CD4-positive, alpha-beta T cell (primary cell): ENCODE results near the gene DGKI. TPM values are rescaled to one million over a fixed set of nuclear protein-coding genes. Genes with fewer than 3 reads are reported as not detected.

Source experiments
- ATAC-seq: fragments of 200-7000 bp; cut with Tn5 transposase; one replicate; pipeline ENCODE4 v1.10.0; 2022; ENCODE audit warnings: mild to moderate bottlenecking; ENCODE audit not compliant: poor library complexity
- CTCF ChIA-PET: fragments of 350-600 bp; sonication (Branson Sonifier 250); formaldehyde crosslinking; loops from one replicate; lab custom pipeline; 2021; ENCODE audit warnings: antibody characterized with exemption, inconsistent platforms; lab: Charles Lee
- POLR2A ChIA-PET: fragments of 350-600 bp; sonication (Branson Sonifier 250); formaldehyde crosslinking; loops from one replicate; lab custom pipeline; 2021; ENCODE audit warnings: antibody characterized with exemption, inconsistent platforms; lab: Charles Lee
- DNase-seq, 14 experiments: peaks; one replicate each; pipeline ENCODE4 v3.0.0-alpha.2; 2013 to 2020; ENCODE audit warnings: mixed read lengths in 2 of 14
- H3K27ac ChIP-seq, 2 donors: one replicate each; pipeline versions ENCODE4 v1.5.1 to v1.7.0; 2013; ENCODE audit warnings: low read length in 2 of 2, low read depth in 1 of 2, mild to moderate bottlenecking in 1 of 2
- H3K27me3 ChIP-seq, 2 experiments: 1 replicate in 1 of 2; 2 replicates in 1 of 2; pipeline versions ENCODE4 v1.6.1 to v1.7.0; 2013; ENCODE audit warnings: low read length in 2 of 2, control low read depth in 1 of 2, mild to moderate bottlenecking in 1 of 2, moderate library complexity in 1 of 2; ENCODE audit not compliant: insufficient read depth in 2 of 2, control insufficient read depth in 1 of 2
- H3K36me3 ChIP-seq: one replicate; pipeline ENCODE4 v1.6.1; 2013; ENCODE audit warnings: low read length, control low read depth; ENCODE audit not compliant: insufficient read depth
- H3K4me1 ChIP-seq: one replicate; pipeline ENCODE4 v1.6.1; 2013; ENCODE audit warnings: low read length, control low read depth; ENCODE audit not compliant: insufficient read depth
- H3K4me3 ChIP-seq: one replicate; pipeline ENCODE4 v1.5.1; 2013; ENCODE audit warnings: mild to moderate bottlenecking, low read length, moderate library complexity
- H3K9me3 ChIP-seq, 2 experiments: 1 replicate in 1 of 2; 2 replicates in 1 of 2; pipeline versions ENCODE4 v1.6.1 to v1.7.0; 2013; ENCODE audit warnings: low read length in 2 of 2, mild to moderate bottlenecking in 2 of 2, control low read depth in 1 of 2, moderate library complexity in 1 of 2; ENCODE audit not compliant: control insufficient read depth in 1 of 2, insufficient read depth in 1 of 2
- H3K27ac Mint-ChIP-seq: one replicate; pipeline ENCODE4 v1.8.0; 2020; ENCODE audit warnings: mixed read lengths
- H3K27me3 Mint-ChIP-seq: one replicate; pipeline ENCODE4 v1.8.0; 2021; ENCODE audit warnings: mixed read lengths
- H3K36me3 Mint-ChIP-seq: one replicate; pipeline ENCODE4 v1.8.0; 2021; ENCODE audit warnings: low read depth, mixed read lengths
- H3K4me1 Mint-ChIP-seq: one replicate; pipeline ENCODE4 v1.8.0; 2021; ENCODE audit warnings: low read depth, mixed read lengths
- H3K4me3 Mint-ChIP-seq: one replicate; pipeline ENCODE4 v1.8.0; 2020; ENCODE audit warnings: mild to moderate bottlenecking, mixed read lengths
- H3K9me3 Mint-ChIP-seq: one replicate; pipeline ENCODE4 v1.8.0; 2020; ENCODE audit warnings: mixed read lengths
- intact Hi-C, 2 experiments: fragments of 100-400 bp; cut with DNase I in 1 of 2; cut with micrococcal nuclease in 1 of 2; formaldehyde crosslinking; loops; one replicate each; pipeline versions ENCODE4 v1.15.1 to v1.9.0; 2023 to 2025; cut with DNase I, micrococcal nuclease
- total RNA-seq, 174 experiments: library from RNA in 2 of 174; stranded (reverse) in 2 of 174; gene quantifications; one replicate each; pipeline ENCODE4 v1.2.3 and lab custom pipeline; 2021 to 2026
- TF ChIP-seq, protein P1 (sequence below): fragments of 200-600 bp; IDR thresholded peaks from one replicate; pipeline ENCODE4 v1.8.0; 2022; ENCODE audit warnings: antibody characterized with exemption, mild to moderate bottlenecking

The DGKI gene
- total RNA-seq, 2 experiments from 2014 or later = not detected

DNA sequence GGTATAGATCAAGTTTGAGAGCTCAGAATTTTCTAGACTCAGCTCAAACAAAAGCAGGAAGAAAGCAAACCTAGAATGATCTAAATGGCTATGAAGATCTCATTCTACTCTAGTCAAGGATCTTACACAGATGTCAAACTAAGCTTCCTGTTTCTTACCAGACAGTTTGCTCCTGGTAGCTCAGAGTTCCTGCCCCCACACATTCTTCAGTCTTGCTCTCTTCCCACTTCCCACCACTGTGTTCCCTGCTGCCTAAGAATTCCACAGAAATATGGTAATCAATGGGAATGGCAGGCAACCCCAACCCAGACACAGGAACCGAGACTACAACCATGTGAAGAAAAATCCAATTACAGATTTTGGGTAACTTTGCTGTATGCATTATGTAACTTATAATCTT, 369.8 kb downstream of the DGKI start:
- H3K27me3 Mint-ChIP-seq = no peaks in the 10 kb centered on the region
- CTCF ChIA-PET = no interaction called here
- Histone ChIP-seq H3K27ac (no peak overlapping the region), H3K36me3 (no peaks in the 10 kb centered on the region), H3K27me3 (no peaks in the 10 kb centered on the region), H3K4me1 (no peaks in the 10 kb centered on the region), H3K9me3 (peaks cover 0 to 4% of the 10 kb centered on the region in 2 experiments), H3K4me3 (no peak overlapping the region)
- peaks cover 8% of the 10 kb centered on the region for H3K9me3 Mint-ChIP-seq
- ATAC-seq (no peak), DNase-seq (no peak)
- TF ChIP-seq, protein P1, sequence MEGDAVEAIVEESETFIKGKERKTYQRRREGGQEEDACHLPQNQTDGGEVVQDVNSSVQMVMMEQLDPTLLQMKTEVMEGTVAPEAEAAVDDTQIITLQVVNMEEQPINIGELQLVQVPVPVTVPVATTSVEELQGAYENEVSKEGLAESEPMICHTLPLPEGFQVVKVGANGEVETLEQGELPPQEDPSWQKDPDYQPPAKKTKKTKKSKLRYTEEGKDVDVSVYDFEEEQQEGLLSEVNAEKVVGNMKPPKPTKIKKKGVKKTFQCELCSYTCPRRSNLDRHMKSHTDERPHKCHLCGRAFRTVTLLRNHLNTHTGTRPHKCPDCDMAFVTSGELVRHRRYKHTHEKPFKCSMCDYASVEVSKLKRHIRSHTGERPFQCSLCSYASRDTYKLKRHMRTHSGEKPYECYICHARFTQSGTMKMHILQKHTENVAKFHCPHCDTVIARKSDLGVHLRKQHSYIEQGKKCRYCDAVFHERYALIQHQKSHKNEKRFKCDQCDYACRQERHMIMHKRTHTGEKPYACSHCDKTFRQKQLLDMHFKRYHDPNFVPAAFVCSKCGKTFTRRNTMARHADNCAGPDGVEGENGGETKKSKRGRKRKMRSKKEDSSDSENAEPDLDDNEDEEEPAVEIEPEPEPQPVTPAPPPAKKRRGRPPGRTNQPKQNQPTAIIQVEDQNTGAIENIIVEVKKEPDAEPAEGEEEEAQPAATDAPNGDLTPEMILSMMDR = no peak
- H3K36me3 Mint-ChIP-seq = no peaks in the 10 kb centered on the region
- POLR2A ChIA-PET = no interaction called here
- no peaks in the 10 kb centered on the region for H3K4me1 Mint-ChIP-seq
- H3K4me3 Mint-ChIP-seq = no peak overlapping the region
- no peak overlapping the region for H3K27ac Mint-ChIP-seq
- intact Hi-C loops = no loop called here

DNA sequence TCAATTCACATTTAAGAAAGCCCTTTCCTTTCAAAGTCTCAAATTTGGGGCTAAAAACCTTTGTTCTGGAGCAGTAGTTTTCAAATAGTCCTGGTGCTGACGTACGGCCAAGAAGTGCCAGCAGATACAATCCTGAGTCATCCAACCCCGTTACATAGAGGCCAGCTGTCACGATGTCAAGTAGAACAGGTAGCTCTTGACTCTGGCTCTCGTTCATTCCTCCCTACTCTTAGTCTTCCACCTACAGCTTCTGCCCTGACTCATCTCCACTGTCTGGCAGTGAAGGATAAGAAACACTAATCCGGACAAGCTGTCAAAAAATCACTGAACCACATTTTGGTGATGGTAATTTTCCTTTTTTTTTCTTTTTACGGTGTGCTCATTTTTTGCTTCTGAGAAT, 370.8 kb downstream of the DGKI start:
- CTCF ChIA-PET = no interaction called here
- intact Hi-C loops = no loop called here
- TF ChIP-seq, protein P1 = no peak

DNA sequence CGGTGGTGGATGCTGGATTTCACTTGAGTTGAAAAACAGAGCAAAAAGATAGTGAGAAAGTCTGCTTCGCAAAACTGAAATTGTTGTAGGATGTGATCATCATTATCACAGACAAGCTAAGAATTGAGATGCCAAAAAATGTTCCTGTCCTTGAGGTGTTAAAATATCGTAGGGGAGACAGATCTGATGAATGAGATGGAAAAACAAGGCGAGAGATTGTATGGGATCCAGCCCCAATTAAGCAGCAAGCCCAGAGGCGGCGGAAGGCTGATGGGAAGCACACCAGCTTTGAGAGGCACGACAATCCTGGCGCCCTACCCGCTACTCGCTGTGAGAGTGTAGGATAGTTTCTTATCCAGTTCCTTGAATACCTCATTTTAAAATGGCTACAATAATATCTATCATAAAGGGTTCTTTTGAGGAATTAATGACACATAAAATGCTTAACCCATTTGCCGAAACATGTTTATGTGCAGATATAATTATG, 372.2 kb downstream of the DGKI start:
- Histone ChIP-seq H3K9me3 (peaks cover 0 to 4% of the 10 kb centered on the region in 2 experiments), H3K4me3 (no peak overlapping the region), H3K27me3 (no peaks in the 10 kb centered on the region), H3K36me3 (no peaks in the 10 kb centered on the region), H3K27ac (no peak overlapping the region), H3K4me1 (no peaks in the 10 kb centered on the region)
- H3K27me3 Mint-ChIP-seq = no peaks in the 10 kb centered on the region
- no peak overlapping the region for H3K27ac Mint-ChIP-seq
- TF ChIP-seq, protein P1 = no peak
- no peaks in the 10 kb centered on the region for H3K4me1 Mint-ChIP-seq
- DNase-seq (no peak), ATAC-seq (no peak)
- H3K9me3 Mint-ChIP-seq = peaks cover 7% of the 10 kb centered on the region
- H3K36me3 Mint-ChIP-seq = no peaks in the 10 kb centered on the region
- intact Hi-C loops = no loop called here
- H3K4me3 Mint-ChIP-seq = no peak overlapping the region
- POLR2A ChIA-PET = no interaction called here
- CTCF ChIA-PET = no interaction called here

More for the DNA sequence above, 370.8 kb downstream of the DGKI start:
- Histone ChIP-seq H3K27me3 (no peaks in the 10 kb centered on the region), H3K36me3 (no peaks in the 10 kb centered on the region), H3K9me3 (peaks cover 0 to 4% of the 10 kb centered on the region in 2 experiments), H3K4me3 (no peak overlapping the region), H3K27ac (no peak overlapping the region), H3K4me1 (no peaks in the 10 kb centered on the region)
- Mint-ChIP-seq H3K9me3 (peaks cover 8% of the 10 kb centered on the region), H3K4me3 (no peak overlapping the region), H3K36me3 (no peaks in the 10 kb centered on the region), H3K27ac (no peak overlapping the region), H3K27me3 (no peaks in the 10 kb centered on the region), H3K4me1 (no peaks in the 10 kb centered on the region)
- ATAC-seq = no peak
- POLR2A ChIA-PET = no interaction called here
- DNase-seq = no peak
